Fibroblast of mammary gland (primary cell): ENCODE measurements around the gene TRIM37.

Experiments used
- DNase-seq: peaks from one replicate; pipeline ENCODE4 v3.0.0-alpha.2; 2010; ENCODE audit warnings: low read depth
- H3K4me3 ChIP-seq: 2 replicates; pipeline ENCODE4 v1.5.1; 2011; ENCODE audit warnings: low read depth, mild to moderate bottlenecking, low read length, moderate library complexity; ENCODE audit not compliant: control insufficient read depth
- TF ChIP-seq, protein P1 (sequence below): conservative IDR thresholded peaks from 2 replicates; pipeline ENCODE4 v1.5.1; 2011; ENCODE audit warnings: low read depth, low read length, inconsistent platforms; ENCODE audit not compliant: control insufficient read depth, insufficient read depth

Gene TRIM37

DNA sequence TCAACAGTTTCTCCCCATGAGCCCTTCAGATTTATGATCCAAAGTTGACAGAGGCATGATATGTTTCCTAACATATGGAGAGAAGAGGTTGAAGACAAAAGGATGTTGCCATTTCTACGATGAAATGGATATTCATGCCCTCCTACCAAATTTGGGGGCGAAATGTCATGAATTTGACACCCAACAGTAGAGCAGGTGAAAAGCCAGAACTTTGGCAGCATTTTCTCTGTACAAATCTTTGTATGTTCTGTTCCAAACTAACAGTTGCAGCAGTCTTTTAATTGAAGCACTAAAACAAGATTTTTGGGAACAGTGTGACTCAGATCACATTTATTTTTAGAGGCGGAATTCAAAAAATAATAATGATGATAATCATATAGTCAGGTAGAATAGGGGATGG is 130.1 kb downstream of the TRIM37 start:
- no peak overlapping the region for H3K4me3 ChIP-seq
- TF ChIP-seq, protein P1, sequence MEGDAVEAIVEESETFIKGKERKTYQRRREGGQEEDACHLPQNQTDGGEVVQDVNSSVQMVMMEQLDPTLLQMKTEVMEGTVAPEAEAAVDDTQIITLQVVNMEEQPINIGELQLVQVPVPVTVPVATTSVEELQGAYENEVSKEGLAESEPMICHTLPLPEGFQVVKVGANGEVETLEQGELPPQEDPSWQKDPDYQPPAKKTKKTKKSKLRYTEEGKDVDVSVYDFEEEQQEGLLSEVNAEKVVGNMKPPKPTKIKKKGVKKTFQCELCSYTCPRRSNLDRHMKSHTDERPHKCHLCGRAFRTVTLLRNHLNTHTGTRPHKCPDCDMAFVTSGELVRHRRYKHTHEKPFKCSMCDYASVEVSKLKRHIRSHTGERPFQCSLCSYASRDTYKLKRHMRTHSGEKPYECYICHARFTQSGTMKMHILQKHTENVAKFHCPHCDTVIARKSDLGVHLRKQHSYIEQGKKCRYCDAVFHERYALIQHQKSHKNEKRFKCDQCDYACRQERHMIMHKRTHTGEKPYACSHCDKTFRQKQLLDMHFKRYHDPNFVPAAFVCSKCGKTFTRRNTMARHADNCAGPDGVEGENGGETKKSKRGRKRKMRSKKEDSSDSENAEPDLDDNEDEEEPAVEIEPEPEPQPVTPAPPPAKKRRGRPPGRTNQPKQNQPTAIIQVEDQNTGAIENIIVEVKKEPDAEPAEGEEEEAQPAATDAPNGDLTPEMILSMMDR: no peak
- no peak for DNase-seq

DNA sequence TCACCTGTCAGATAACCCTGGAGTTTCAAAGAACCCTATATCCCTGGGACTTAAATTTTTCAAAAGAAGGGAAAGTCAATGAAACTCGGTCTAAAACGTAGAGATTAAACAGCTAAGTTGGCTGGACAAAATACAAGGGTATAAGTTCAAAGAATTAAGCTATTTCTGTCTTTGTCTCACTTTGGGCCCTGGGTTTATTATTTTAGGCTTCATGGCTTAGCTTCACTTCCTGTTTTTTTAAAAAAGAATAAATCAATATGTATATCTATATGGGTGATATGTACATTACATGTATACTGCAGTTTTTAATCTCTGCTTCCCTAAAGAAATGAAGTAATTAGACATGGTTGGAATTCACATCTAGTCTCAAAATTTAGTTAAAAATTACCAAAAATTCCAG is 132.3 kb downstream of the TRIM37 start:
- TF ChIP-seq, protein P1: no peak
- no peak for DNase-seq
- no peak overlapping the region for H3K4me3 ChIP-seq

DNA sequence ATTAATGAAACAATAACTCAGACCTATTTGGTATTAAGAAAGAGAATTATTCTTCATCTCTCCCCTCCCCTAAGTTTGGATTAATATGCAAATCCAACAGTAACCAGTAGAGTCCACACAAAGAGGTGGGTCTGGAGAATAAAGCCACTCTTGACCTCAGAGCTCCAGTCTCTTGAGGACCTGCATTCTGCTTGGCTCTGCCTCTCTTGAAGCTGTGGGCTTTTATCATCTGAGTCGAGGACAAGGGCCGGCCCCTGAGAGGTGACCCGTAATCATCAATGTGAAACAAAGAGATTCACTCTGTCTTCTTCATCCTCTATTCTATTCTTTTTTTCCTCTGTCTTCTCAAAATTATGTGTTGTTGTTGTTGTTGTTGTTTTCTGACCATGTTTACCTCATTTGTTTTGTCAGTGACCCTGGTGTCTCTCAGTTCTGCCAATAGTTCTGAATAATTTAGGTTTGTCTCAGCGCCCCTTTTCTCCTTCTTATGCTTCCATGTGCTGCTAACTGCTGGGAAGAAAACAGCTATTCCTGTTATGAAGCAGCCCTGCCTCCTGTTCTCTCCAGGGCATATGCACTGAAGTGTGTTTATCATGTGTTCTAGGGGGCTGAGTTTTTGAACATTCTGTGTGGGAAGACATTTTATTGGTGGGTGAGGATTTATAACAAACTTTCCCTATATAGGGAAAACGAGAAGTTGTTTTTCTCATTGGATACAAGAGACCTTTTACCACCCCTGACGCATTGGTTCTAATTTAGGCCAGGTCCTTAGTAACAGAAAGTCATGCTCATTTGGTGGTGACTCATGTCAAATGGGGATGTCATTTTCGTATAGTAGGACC is 135.8 kb downstream of the TRIM37 start:
- TF ChIP-seq, protein P1: no peak
- no peak overlapping the region for H3K4me3 ChIP-seq
- DNase-seq: peak; percentile 58

DNA sequence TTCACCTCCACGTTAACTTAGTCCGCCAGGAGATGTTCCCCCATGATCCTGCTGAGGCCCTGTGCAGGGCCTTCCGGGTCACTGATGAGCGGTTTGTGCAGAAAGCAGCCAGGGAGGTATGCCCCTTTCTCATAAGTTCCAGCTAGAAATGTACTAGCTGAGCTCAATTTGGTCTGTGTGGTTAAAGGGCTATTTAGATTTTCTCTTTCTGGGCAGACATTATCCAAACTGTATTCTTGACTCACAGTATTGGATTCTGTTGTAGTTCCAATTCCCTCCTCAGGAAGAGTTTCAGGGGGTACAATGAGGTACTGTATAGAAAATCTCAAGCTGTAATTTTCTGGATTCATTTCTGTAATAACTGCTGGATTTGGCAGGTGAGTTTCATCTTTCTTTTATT is 137.1 kb downstream of the TRIM37 start:
- no peak overlapping the region for H3K4me3 ChIP-seq
- TF ChIP-seq, protein P1: no peak
- no peak for DNase-seq

DNA sequence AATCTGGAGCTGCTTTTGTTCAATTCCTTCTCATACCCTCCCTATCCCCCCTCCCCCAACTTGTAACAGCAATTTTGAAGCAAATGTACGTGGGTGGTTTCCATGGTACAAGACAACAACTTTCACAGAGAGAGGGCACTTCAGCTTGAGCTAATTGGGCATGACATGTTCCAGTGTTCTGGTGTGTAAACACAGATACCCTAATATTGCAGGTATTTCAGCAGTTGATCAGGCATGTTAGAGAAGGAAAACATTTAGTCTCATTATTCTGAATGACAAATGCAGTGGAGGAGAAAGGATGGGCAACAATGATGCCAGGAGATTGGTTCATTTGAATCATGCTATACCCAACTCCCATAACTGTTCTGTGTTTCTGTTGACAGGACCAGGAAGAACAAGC is 137.5 kb downstream of the TRIM37 start:
- TF ChIP-seq, protein P1: no peak
- no peak overlapping the region for H3K4me3 ChIP-seq
- no peak for DNase-seq

DNA sequence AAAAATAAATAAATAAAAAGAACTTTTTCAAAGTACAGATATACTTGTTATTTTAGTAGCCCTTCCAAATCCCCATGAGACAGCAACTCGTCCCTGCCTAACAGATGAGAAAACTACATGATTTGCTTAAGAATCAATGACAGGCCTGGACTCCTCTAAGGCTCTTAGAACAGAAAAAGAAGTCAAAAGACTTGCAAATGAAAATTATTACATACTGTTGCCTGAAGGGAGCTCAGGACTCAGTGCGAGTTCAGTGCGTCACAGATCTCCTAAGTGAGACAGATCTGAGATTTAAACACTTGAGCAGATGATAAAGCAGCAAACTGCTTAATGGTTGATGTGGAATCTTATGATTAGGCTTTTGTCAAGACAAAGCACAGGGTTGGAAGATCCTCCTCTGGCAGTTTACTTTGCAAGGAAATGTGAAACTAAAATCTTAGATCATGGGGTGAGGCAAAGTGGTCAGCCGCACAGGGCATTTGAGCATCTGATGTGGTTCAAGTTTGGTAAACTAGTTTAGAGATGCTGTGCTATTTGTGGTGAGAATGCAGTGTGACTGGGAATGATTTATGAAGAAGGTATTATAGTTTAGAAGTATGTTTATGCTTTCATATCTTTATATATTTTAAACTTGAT is 138.1 kb downstream of the TRIM37 start:
- TF ChIP-seq, protein P1: no peak
- no peak for DNase-seq
- no peak overlapping the region for H3K4me3 ChIP-seq

DNA sequence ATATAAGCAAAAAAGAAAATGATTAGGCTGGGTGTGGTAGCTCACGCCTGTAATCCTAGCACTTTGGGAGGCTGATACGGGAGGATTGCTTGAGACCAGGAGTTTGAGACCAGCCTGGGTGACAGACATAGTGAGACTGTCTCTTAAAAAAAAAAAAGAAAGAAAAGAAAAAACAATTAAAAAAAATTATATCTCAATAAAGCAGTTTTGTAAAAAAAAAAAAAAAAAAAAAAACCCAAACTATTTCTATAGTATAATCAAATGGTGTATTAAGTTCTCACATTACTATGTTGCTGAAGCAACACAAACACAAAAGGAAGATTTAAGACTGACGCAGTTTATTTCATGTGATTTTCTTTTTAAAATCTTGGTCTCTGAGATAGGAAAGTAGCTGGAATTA is 140.5 kb downstream of the TRIM37 start:
- TF ChIP-seq, protein P1: no peak
- H3K4me3 ChIP-seq: no peak overlapping the region
- no peak for DNase-seq
